HL-60/S4 treated with retinoic acid at 250 ng/mL for 4 days and 3 days (cell line): Measurements from ENCODE around the gene TIAM2.

Experiments used
- in situ Hi-C: fragments of 300-500 bp; cut with MboI; formaldehyde crosslinking; loops from 2 replicates; pipeline ENCODE4 v1.7.0; 2022; ENCODE audit warnings: low sequenced_read_pairs

Gene TIAM2

GRCh38 chr6:155055729-155056128 lies 60.6 kb downstream of the TIAM2 start:
- in situ Hi-C loops, result no loop called here

- in situ Hi-C loops, result no loop called here
Measured at GRCh38 chr6:155056756-155057155, 61.6 kb downstream of the TIAM2 start.

DNA sequence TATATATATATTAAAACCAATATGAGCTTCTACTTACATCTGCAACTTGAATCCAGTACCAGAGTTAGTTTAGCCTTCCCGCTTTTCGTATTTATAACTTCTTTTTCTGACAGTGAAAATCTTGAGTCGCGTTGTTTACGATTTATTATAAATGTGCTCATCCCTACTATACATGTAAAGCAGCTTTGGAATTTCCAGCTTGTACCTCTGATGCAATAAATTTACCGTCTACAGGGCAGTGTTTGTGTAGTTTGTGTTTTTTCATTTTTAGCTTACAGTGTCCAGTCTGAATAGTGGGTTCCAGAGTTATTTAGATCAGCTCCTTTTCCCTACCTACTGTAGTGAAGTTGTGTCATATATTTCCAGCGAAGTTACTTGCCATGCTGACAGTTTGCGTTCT lies 66.3 kb downstream of the TIAM2 start:
- in situ Hi-C loops, result no loop called here

- in situ Hi-C loops, result no loop called here
Measured at GRCh38 chr6:155062866-155063341, 67.8 kb downstream of the TIAM2 start.

GRCh38 chr6:155064303-155064702 lies 69.2 kb downstream of the TIAM2 start:
- in situ Hi-C loops, result no loop called here

DNA sequence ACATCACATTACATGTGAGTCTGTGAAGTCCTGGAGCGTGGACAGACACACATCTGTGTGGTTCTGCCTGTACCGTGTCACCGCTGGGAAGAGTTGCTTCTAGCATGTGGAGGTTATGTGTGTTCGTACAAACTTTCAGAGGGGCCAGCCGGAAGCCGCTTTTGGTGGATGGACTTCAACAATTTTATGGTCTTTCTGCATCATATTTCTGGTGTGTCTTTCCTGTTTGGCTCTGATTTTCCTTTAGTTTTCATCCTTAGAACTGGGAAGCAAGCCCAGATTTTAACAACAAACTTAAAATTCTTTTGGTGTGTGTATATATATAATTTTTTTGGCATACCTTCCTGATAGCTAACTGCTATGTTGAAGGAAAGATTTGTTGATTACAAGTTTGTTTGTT lies 71.2 kb downstream of the TIAM2 start:
- in situ Hi-C loops, result no loop called here

- in situ Hi-C loops, result no loop called here
Measured at GRCh38 chr6:155066921-155067680, 72.0 kb downstream of the TIAM2 start.

GRCh38 chr6:155067956-155068615 lies 73.0 kb downstream of the TIAM2 start:
- in situ Hi-C loops, result no loop called here

DNA sequence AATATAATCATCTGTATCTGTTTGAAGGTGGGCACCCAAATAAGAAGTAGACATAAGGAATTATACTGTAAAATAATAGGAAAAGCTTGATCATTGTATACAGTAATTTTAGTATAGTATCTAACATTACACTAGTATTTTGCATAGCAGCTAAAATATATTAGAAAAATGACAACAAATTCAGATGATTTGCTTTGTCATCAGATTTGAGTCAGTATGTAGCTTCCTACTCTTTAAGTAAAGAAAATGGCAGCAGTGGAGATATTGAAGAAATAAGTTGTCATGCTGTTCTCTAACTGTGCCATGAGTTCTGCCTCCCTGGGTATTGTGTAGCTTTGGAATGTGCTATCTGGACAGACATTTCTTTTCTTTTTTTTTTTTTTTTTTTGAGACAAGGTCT lies 74.4 kb downstream of the TIAM2 start:
- in situ Hi-C loops, result no loop called here

DNA sequence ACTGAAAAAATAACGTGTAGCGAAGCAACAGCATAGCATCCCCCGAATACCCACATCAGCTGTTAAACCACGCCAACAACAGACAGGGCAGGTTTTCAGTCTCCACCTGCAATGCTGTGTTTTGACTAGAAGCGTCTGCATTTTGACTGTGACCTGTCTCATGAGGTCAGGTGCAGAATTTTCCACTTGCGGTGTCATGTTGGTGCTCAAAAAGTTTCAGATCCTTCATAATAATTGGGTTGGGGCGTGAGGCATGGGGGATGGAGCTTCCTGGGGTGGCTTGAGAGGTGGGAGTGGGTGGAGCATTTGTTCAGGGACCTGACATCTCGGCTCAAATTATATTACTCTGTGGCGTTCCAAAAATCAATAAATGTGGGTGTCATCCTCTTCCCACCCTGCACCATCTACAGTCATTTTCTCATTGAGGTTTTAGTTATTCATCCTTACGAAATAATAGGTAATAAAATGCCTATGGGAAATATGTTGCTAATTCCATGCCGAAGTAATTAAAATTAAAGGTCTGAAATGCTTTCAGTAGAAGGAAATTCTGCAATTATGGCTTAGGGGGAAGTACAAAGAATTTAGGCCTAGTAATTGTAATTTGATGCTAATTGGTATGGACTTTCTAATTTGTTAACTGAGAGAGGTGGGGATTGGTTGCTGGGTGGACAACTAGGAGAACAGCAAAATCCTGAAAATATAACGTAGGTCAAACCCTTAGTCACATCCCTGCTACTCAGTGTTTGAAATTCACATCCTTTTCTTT lies 81.0 kb downstream of the TIAM2 start:
- in situ Hi-C loops, result no loop called here

GRCh38 chr6:155077331-155077730 lies 82.2 kb downstream of the TIAM2 start:
- in situ Hi-C loops, result no loop called here

- in situ Hi-C loops, result no loop called here
Measured at GRCh38 chr6:155077784-155078183, 82.7 kb downstream of the TIAM2 start.

GRCh38 chr6:155078331-155078745 lies 83.2 kb downstream of the TIAM2 start:
- in situ Hi-C loops, result no loop called here

GRCh38 chr6:155079985-155080452 lies 84.9 kb downstream of the TIAM2 start:
- in situ Hi-C loops, result no loop called here

DNA sequence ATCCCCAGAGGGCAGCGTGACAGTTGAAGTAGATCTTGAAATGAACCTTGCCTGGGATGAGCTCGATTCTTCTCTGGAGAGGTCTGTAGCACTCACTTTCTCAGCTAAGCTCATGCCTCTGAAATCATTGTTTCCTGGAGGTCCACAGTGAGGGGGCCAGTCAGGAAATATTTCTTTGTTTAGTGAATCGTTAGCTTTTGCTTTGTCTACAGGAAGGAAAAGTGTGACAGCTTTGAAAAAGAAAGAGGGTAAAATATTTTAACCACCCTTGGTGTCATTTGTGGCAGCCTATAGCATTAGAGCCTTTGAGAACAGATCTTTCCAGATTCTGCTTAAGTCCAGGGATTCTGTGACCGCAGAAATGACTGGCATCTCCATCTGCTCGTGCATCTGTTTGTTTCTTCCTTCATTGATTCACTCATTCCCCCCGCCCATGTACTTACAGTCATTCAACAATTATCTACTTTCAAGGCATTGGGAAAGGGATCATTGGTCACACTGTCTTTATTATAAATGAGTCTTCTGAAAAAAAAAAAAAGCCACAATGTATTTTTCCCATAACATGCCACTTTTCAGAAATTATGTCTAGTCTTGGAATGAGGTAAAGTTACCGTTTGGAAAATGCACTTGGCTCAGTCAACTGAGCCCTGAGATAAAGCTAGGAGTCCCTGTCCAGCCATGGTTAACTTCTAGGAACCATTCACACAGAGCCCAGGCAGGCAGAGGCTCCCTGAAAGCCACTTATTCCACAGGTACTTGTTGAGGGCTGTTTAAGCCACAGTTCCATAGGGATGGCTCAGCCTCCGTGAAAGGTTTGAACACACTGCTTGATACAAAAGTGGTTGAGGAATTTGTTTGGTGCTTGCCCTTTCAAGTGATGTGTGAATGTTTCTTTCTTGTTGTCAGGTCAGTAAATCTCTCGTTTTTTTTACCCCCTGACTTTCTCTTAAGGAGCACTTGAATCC lies 86.0 kb downstream of the TIAM2 start:
- in situ Hi-C loops, result no loop called here

DNA sequence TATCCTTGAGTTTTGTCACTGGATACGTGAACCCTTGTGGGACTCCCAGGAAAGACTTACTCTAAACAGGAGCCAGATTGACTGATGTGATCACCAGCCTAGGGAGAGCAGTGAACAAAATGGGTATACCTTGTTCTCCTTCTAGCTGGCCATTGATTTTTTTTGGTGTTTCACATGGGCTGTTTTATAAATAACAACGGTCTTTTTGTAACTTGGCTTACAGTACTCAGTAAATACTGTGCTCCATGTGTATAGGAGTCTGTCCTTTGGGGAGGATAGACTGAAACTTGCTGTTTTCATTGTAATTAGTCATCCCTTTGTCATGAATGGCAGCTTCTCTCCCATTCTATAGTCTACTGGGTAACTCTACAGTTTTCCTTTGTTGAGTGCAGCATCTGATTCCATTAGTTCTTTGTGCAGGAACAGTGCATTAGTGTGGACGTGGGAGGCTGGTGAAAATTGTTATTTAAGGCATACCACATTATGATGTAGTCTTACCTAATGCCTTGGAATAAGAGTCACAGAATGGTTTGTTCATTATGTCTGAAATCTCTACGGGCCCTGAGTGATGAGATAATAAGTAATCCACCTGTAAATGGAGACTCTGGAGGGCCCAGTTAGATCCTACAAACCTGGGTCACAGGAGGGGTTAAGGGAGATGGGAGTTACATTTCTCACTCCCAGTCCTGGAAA lies 89.5 kb downstream of the TIAM2 start:
- in situ Hi-C loops, result no loop called here

DNA sequence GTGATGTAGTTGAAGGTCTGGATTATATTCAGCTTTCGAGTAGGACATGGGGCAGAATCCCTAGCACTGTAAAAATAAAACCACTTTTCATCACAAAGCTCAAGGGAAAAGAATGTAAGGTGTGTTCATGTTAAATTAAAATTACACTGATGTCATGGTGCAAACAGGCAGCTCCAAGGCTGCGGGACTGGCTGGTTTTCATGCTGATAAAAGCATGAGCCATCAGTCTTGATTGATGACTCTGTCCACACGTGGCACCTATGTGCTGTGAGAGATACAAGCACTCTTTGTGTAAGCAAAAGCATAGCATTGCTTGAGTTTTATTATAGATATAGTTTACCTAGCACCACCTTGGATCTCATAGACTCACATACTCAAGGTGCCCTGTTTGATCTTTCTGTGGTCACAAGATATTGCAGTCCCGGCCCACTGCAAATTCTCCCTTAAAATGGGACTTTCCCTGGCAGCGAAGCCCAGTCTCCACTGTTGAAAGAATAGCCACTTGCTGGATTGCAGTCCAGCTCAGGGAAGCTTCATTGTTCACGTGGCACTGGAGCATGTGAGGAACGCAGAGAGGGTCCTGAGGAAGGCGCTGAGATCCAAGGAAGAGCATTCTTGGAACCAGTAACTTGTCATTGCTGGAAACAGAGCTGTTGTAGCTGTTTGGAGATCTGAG lies 90.6 kb downstream of the TIAM2 start:
- in situ Hi-C loops, result no loop called here

DNA sequence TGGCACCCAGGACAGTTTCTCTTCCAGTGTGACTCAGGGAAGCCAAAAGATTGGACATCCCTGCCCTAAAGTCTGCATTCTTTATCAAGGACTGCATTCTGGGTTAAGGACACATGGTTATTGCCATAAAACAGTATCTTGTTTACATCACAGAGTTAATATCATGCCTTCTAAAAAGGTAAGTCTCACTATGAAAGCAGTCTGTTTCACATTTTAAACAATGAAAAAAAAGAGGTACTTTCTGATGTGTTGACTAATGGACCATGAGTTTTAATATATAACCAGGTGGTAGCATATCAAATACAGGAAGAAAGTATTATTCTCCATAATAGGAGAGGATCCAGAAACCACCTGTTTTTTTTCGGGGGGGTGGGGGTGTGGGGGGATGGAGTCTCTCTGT lies 93.7 kb downstream of the TIAM2 start:
- in situ Hi-C loops, result no loop called here

DNA sequence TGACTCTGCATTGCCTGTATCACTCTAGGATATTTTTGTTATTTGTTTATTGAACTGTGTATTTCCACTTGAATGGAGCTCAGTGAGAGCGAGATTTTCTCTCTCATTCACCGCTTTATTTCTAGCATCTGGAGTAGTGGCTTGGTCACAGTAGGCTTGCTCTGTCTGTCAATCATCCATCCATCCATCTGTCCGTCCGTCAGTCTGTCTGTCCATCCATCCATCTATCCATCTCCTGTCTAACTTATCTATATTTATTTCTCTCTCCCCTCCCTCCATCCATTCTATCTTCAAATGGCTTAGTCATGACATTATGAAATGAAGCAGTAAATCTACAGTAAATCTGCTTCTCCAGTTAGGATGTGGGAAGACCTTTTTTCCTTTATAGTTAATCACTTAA lies 94.6 kb downstream of the TIAM2 start:
- in situ Hi-C loops, result no loop called here
